ENCODE data around the gene TRIM13. TPM values are rescaled to one million over a fixed set of nuclear protein-coding genes. Genes with fewer than 3 reads are reported as not detected.

The TRIM13 gene
- total RNA-seq, 6 experiments from 2014 or later, result 5.6 to 10.8 (median 7.3) TPM

DNA sequence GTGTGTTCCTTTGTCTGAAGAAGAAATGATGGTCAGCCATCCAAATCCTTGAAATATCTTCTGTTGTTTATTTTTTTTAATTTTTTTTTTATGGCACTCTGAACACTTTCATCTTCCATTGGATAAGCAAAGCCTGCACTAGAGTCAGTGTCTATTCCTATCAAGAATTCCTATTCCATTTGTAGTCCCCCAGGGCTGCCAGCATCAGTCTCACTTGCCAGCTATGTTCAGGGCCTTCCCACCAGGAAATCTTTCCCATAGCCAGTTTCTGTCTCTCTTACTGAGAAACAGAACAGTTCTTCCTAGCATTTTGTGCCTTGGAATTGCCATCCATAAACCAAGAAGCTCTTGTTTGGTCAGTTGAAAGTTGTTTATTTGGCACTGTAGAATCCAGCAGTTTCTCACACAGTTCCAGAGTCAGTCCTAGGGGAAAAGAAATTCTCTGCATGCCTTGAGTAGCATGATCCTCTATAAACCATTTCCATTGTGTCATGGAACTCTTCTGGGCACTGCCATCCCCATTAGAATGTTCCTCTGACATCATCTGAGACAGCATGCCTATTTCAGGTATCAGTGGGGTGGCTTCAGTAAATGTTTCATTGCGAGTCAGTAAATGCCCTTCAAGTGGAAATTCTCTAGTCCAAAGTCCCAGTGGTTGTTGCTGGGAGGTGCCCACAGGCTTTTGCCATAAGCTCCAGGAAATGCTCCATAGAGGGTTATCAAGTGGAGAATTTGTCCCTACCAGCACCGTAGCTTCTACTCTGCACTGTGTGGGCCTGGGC lies 42.0 kb upstream of the TRIM13 start:
- intact Hi-C loops (cut with DNase I), result no loop called here

DNA sequence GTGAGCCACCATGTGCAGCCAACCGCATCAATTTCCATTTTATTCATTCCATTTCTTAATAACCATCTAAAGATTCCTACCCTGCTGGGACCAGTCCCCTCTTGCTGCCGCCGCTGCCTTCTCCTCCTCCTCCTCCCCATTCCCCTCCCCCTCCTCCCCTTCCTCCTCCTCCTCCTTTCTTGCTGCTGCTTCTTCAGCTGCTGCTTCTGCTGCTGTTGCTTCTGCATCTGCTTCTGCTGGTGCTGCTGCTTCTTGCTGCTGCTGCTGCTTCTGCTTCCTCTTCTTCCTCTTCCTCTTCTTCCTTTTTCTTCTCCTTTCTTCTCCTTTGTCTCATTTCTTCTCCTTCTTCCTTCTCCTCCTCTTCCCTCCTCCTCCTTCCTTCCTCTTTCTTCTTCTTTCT lies 40.7 kb upstream of the TRIM13 start:
- DNase-seq (no peak), ATAC-seq (no peak)
- 90% methylated on average over 2 of the region's 3 CpGs for WGBS (ENCODE audit: insufficient coverage, low coverage, low lambda C conversion rate, missing lambda C conversion rate)
- Histone ChIP-seq H3K27me3 (no peaks in the 10 kb centered on the region), H3K4me1 (no peaks in the 10 kb centered on the region), H3K27ac (no peak overlapping the region), H3K4me3 (no peak overlapping the region), H3K36me3 (no peaks in the 10 kb centered on the region), H3K9me3 (no peaks in the 10 kb centered on the region)
- TF ChIP-seq POLR2A (IDR thresholded peaks at IDR 0.05), result no peak
- TF ChIP-seq, protein P1, sequence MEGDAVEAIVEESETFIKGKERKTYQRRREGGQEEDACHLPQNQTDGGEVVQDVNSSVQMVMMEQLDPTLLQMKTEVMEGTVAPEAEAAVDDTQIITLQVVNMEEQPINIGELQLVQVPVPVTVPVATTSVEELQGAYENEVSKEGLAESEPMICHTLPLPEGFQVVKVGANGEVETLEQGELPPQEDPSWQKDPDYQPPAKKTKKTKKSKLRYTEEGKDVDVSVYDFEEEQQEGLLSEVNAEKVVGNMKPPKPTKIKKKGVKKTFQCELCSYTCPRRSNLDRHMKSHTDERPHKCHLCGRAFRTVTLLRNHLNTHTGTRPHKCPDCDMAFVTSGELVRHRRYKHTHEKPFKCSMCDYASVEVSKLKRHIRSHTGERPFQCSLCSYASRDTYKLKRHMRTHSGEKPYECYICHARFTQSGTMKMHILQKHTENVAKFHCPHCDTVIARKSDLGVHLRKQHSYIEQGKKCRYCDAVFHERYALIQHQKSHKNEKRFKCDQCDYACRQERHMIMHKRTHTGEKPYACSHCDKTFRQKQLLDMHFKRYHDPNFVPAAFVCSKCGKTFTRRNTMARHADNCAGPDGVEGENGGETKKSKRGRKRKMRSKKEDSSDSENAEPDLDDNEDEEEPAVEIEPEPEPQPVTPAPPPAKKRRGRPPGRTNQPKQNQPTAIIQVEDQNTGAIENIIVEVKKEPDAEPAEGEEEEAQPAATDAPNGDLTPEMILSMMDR (IDR thresholded peaks at IDR 0.05), result no peak
- intact Hi-C loops (cut with DNase I), result no loop called here

More for the DNA sequence above, 42.0 kb upstream of the TRIM13 start:
- no peaks in the 10 kb centered on the region for H3K36me3 ChIP-seq
- no peak for TF ChIP-seq POLR2A (IDR thresholded peaks at IDR 0.05)
- TF ChIP-seq, protein P1 (IDR thresholded peaks at IDR 0.05), result no peak
- WGBS (ENCODE audit: insufficient coverage, low coverage, low lambda C conversion rate, missing lambda C conversion rate), result 44% methylated on average over 2 of the region's 2 CpGs
- H3K9me3 ChIP-seq, result no peaks in the 10 kb centered on the region
- H3K27me3 ChIP-seq, result no peaks in the 10 kb centered on the region
- DNase-seq (no peak), ATAC-seq (peak in 3 of 4 donors; percentile 39 to 75 (median 44))
- H3K4me3 ChIP-seq, result no peak overlapping the region
- H3K27ac ChIP-seq, result no peak overlapping the region
- H3K4me1 ChIP-seq, result no peaks in the 10 kb centered on the region

DNA sequence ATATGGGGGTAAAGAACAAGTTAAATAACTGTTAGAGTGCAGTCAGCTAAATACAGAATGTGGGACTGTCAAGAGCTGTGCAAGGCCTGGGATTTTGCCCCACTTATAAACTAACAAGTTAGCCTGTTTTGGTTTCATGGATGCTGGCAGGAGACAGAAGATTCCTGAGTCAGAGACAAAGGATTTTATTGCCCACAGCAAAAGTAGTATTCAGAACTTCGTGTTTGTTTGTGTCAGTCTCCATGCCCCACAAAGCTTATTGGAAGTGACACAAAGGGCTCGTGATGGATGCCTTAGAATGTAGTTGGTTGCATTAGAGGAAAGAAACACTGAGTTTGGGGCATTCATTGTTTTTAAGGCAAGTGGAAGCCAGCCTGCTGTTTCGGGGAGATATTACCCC lies 38.5 kb upstream of the TRIM13 start:
- Histone ChIP-seq H3K36me3 (no peaks in the 10 kb centered on the region), H3K27me3 (no peaks in the 10 kb centered on the region), H3K27ac (no peak overlapping the region), H3K9me3 (no peaks in the 10 kb centered on the region), H3K4me1 (no peaks in the 10 kb centered on the region), H3K4me3 (no peak overlapping the region)
- no peak for ATAC-seq
- no peak for DNase-seq
- TF ChIP-seq, protein P1 (IDR thresholded peaks at IDR 0.05), result no peak
- TF ChIP-seq POLR2A (IDR thresholded peaks at IDR 0.05), result no peak
- intact Hi-C loops (cut with DNase I), result no loop called here
- 72% methylated on average over 2 of the region's 3 CpGs for WGBS (ENCODE audit: insufficient coverage, low coverage, low lambda C conversion rate, missing lambda C conversion rate)

DNA sequence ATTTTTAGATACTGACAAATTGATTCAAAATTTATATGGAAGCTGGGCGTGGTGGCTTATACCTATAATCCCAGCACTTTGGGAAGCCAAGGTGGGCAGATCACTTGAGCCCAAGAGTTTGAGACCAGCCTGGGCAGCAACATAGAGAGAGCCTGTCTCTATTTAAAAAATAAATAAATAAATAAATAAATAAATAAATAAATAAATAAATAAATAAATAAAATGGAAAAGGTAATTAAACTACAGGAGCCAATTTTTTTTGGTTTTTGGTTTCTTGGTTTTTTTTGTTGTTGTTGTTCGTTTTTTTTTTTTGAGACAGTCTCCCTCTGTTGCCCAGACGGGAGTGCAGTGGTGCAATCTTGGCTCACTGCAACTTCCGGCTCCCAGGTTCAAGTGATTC lies 29.4 kb upstream of the TRIM13 start:
- TF ChIP-seq, protein P1 (IDR thresholded peaks at IDR 0.05), result no peak
- TF ChIP-seq POLR2A (IDR thresholded peaks at IDR 0.05), result no peak

More for the DNA sequence above, 29.4 kb upstream of the TRIM13 start:
- H3K36me3 ChIP-seq, result no peaks in the 10 kb centered on the region
- 92% methylated on average over 4 of the region's 4 CpGs for WGBS (ENCODE audit: insufficient coverage, low coverage, low lambda C conversion rate, missing lambda C conversion rate)
- no peak overlapping the region for H3K27ac ChIP-seq
- no peak for ATAC-seq
- H3K4me3 ChIP-seq, result no peak overlapping the region
- peaks cover 0 to 3% (median under 1%) of the 10 kb centered on the region in 4 donors for H3K4me1 ChIP-seq
- intact Hi-C loops (cut with DNase I), result no loop called here
- no peak for DNase-seq
- no peaks in the 10 kb centered on the region for H3K9me3 ChIP-seq
- no peaks in the 10 kb centered on the region for H3K27me3 ChIP-seq
